Measurements from ENCODE around the gene CMTM3. TPM values are rescaled to one million over a fixed set of nuclear protein-coding genes. Genes with fewer than 3 reads are reported as not detected.

CMTM3 gene
- total RNA-seq, 1 experiment from 2014 or later = 12.8 TPM

- no peak for TF ChIP-seq MAX (IDR thresholded peaks at IDR 0.05)
- TF ChIP-seq POLR2AphosphoS5 (IDR thresholded peaks at IDR 0.05; ENCODE audit: low read depth, low read length) = no peak
- TF ChIP-seq ELF1 (IDR thresholded peaks at IDR 0.05; ENCODE audit: borderline replicate concordance, low read depth) = no peak
- TF ChIP-seq CTCF (IDR thresholded peaks at IDR 0.05 in 2 of 3, conservative IDR thresholded peaks at IDR 0.05 in 1 of 3; ENCODE audit: borderline replicate concordance in 1 of 3, insufficient read depth in 1 of 3, low read depth in 2 of 3, low read length in 2 of 3) = no peak
- no peak for TF ChIP-seq SP1 (IDR thresholded peaks at IDR 0.05; ENCODE audit: low read depth)
- TF ChIP-seq YY1 (IDR thresholded peaks at IDR 0.05; ENCODE audit: extremely low read depth, insufficient replicate concordance, low read depth, low read length) = no peak
- no peak for TF ChIP-seq JUND (IDR thresholded peaks at IDR 0.05)
- TF ChIP-seq CBX3 (IDR thresholded peaks at IDR 0.05; ENCODE audit: low read depth) = no peak
- no peak for TF ChIP-seq RAD21 (IDR thresholded peaks at IDR 0.05; ENCODE audit: low read depth)
These were observed 1.7 kb downstream of the CMTM3 start (continued) for GRCh38 chr16:66605979-66606751.

Data from HCT116 (cell line).